GM18951 (cell line): ENCODE results near the gene DZANK1.
"Not testable (repeated sequence)": the region's sequence is repeated elsewhere in the genome, so short reads cannot be mapped to it uniquely, and the experiment has no call there.

Experiments
- POLR2A ChIP-seq: IDR thresholded peaks from 4 replicates; pipeline ENCODE4 v1.6.1; 2011; ENCODE audit warnings: mild to moderate bottlenecking; ENCODE audit not compliant: insufficient read length, insufficient read depth; ENCODE audit errors: extremely low read depth
- in situ Hi-C: fragments of 300-500 bp; cut with MboI; formaldehyde crosslinking; loops from one replicate; pipeline ENCODE4 v1.12.0; 2022; ENCODE audit warnings: low sequenced_read_pairs, mixed read lengths, inconsistent platforms; ENCODE audit not compliant: unreplicated experiment

DZANK1 gene

GRCh38 chr20:18466894-18467730, at the start of gene DZANK1, which contains the start of gene POLR3F:
Gene DZANK1, minus strand, starts transcription at chr20:18467030. Its CDS starts 1,672 bp downstream, at chr20:18465358.
Gene POLR3F, plus strand, starts transcription at chr20:18467390. Its CDS starts 117 bp downstream, at chr20:18467507.
- peak; percentile 60 for TF ChIP-seq POLR2A
- in situ Hi-C loops, result no loop called here

GRCh38 chr20:18515973-18516372, 49.1 kb upstream of the DZANK1 start:
- in situ Hi-C loops, result no loop called here
- TF ChIP-seq POLR2A, result no peak

GRCh38 chr20:18514127-18514526, 47.3 kb upstream of the DZANK1 start:
- in situ Hi-C loops, result no loop called here
- TF ChIP-seq POLR2A, result no peak

- in situ Hi-C loops, result no loop called here
- TF ChIP-seq POLR2A, result no peak
These were observed 46.4 kb upstream of the DZANK1 start for GRCh38 chr20:18513208-18513607.

- in situ Hi-C loops, result no loop called here
- TF ChIP-seq POLR2A, result no peak
These were observed 44.7 kb upstream of the DZANK1 start for GRCh38 chr20:18511571-18511970.

- in situ Hi-C loops, result no loop called here
- TF ChIP-seq POLR2A, result peak; percentile 84
These were observed 40.7 kb upstream of the DZANK1 start, which contains the start of gene SEC23B for GRCh38 chr20:18507218-18508191. Gene SEC23B, plus strand, starts transcription at chr20:18507940. Its CDS starts 2,896 bp downstream, at chr20:18510836.

GRCh38 chr20:18506744-18507143, 39.9 kb upstream of the DZANK1 start:
- TF ChIP-seq POLR2A, result no peak

GRCh38 chr20:18504479-18505060, 37.7 kb upstream of the DZANK1 start:
- TF ChIP-seq POLR2A, result no peak
- in situ Hi-C loops, result no loop called here

More at GRCh38 chr20:18506744-18507143, 39.9 kb upstream of the DZANK1 start:
- in situ Hi-C loops, result no loop called here

- in situ Hi-C loops, result not testable (repeated sequence)
These were observed 34.8 kb upstream of the DZANK1 start for GRCh38 chr20:18501672-18502071.

- no peak for TF ChIP-seq POLR2A
- in situ Hi-C loops, result no loop called here
These were observed 30.8 kb upstream of the DZANK1 start for GRCh38 chr20:18497603-18498002.

- in situ Hi-C loops, result no loop called here
- TF ChIP-seq POLR2A, result peak; percentile 68
These were observed 30.1 kb upstream of the DZANK1 start, which contains the start of gene RBBP9 for GRCh38 chr20:18496740-18497592. Gene RBBP9, minus strand, starts transcription at chr20:18497225. Its CDS starts 58 bp downstream, at chr20:18497167.

GRCh38 chr20:18496042-18496441, 29.2 kb upstream of the DZANK1 start:
- in situ Hi-C loops, result no loop called here
- no peak for TF ChIP-seq POLR2A

GRCh38 chr20:18488301-18488700, 21.5 kb upstream of the DZANK1 start:
- in situ Hi-C loops, result no loop called here
- TF ChIP-seq POLR2A, result no peak
